ENCODE data around the gene PAPOLG.

The PAPOLG gene

DNA sequence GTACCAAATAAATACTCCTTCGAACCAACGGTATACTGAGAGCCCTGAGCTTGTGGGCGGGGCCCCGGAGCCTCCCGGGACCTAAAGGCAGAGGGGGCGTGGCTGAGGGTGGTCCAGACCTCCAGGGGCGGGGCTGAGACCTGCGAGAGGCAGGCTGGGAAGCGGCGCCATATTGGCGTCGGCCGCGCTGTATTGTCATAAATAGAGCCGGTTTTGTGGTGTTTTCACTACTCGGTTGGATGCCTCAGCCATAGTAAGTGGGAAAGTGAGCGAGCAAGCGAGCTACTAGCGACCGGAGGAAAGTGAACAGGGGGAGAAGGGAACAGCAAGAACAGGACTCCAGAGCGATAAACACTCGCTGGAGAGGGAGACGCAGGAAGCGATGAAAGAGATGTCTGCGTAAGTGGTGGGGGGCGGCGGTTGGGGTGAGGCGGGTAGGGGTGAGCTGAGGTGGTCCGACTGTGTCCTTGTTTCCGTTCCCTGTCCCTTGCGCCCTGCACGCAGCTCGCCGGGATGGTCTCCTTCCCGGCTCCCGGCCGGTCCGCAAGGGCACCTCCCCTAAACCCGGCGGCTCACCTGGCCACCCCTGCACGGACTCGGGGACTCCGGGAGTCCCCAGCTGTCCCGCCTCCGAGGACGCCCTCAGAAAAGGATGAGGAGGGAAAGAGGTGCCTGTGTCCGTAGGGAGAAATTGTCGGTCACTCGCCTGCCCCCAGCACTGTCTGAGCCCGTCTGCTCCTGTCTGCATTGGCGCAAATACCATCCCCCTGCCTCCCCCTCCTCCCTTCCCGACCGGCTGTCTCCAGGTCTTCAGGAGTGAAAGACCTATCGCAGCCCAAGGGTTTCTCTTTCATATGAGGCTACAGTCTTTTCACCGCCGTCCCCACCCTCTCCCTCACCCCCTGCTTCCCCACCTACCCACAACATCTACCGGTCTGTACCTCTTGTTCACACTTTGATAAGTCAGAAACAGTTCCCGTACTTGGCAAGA, at the start of gene PAPOLG:
Gene PAPOLG (plus strand): TSS at position 172 of the 991 bp plus-strand sequence. CDS start 211 bp downstream, at position 383.
- DNase-seq (ENCODE audit: low spot score): peak; percentile 98

DNA sequence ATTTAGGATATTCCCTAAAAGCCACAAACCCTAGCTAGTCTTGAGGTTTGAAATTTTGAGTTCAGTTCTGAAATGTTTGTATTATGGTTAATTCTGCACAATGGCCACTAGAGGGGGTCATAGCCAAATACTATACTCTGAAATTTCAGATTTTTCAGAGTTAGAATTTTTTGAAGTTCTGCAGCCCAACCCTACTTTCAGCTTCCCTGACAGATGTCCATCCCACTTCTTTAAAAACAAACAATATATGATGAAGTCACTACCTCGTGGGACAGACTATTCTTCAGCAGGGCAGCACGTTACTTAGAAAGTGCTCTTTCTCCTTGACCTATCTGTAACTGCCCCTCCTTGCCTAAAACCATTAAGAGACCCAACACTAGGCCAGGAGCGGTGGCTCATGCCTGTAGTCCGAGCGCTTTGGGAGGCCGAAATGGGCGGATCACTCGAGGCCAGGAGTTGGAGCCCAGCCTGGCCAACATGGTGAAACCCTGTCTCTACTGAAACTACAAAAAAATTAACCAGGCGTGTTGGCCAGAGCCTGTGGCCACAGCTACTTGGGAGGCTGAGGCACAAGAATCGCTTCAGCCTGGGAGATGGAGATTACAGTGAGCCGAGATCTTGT, 48.2 kb upstream of the PAPOLG start:
- peak; percentile 58 for DNase-seq (ENCODE audit: low spot score)

DNA sequence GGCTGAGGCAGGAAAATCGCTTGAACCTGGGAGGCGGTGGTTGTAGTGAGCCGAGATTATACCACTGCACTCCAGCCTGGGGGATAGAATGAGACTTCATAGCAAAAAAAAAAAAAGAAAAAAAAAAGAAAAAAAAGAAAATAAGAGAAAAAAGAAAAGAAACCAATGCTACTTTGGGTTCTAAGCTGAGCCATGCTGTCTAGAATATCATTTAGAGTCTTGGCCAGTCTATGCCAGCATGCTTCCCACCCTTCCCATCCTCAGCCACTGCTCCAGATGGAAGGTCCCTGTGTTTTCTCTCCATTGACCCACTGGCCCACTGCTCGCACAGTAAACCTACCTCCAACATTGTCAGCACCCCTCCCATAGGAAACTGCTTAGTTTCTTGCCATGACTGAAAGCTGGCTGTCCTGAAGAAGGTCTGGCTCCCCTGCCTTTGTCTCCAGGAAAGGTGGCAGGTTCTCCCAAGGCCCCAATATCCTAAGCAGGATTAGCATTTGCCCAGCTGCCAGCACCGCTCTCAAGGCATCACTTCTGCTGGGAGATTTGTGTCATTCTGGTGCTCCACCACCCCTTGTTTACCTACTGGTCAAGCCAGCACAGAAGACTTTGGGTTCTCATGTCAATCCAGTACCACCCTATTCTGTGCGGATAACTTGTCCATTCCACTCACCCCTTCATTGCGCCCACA, 47.3 kb upstream of the PAPOLG start:
- no peak for DNase-seq (ENCODE audit: low spot score)

DNA sequence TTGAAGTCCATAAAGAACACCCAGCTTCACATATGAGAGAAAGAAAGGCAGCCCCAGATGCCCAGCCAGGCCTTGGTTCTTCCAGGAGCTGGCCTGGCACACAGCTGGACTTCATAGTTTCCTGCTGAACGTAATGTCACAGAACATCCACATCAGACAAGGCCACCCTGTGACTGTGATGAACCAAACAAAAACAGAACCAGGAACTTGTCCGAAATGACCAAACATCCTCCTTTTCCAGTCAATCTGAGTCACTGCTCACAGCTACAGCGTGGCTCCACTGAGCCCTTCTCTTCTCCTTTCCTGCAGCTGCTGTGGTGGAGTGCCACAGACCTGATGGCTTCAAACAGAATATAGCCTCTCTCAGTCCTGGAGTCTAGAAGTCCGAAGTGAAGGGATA, 45.4 kb upstream of the PAPOLG start:
- no peak for DNase-seq (ENCODE audit: low spot score)

DNA sequence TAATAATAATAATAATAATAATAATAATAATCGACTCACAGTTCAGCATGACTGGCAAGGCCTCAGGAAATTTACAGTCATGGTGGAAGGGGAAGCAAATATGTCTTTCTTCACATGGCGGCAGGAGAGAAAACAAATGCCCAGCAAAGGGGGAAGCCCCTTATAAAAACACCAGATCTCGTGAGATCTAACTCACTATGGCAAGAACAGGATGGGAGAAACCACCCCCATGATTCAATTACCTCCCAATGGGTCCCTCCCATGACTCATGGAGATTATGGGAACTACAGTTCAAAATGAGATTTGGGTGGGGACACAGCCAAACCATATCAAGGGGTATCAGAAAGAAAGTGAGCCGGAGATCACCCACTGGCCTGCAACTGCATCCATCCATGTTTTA, 40.5 kb upstream of the PAPOLG start:
- no peak for DNase-seq (ENCODE audit: low spot score)

DNA sequence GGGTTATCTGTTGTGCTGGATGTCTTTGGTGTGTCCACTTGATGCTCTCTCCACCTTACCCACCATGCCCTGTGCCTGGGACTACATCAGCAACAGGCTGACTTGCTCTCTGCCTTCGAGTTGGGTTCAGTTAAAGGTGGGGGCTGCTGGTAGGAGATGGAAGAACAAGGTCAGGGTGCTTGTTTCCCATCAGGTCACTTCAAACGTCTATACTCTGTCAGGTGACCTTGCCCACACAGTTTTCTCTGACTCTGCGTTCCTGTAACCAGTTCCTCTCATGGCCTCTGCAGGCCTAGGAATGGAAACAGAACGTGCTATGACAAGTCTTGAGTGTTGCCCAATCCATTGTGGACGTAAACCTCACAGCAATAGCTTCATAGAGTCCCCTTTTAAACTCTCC, 38.4 kb upstream of the PAPOLG start:
- no peak for DNase-seq (ENCODE audit: low spot score)

DNA sequence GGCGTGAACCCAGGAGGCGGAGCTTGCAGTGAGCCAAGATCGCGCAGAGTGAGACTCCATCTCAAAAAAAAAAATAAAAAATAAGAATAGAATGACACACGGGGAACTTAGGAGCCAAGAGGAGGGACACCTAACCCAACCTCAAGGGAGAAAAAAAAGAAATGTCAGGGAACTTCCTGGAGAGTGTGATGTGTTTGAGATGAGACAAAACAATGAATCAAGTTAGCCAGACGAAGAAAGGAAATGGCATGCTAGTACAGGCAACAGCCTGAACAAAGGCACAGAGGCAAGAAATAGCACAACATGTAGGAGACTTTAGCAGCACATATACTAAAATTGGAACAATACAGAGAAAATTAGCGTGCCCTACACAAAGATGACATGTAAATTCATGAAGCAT, 36.7 kb upstream of the PAPOLG start:
- no peak for DNase-seq (ENCODE audit: low spot score)

DNA sequence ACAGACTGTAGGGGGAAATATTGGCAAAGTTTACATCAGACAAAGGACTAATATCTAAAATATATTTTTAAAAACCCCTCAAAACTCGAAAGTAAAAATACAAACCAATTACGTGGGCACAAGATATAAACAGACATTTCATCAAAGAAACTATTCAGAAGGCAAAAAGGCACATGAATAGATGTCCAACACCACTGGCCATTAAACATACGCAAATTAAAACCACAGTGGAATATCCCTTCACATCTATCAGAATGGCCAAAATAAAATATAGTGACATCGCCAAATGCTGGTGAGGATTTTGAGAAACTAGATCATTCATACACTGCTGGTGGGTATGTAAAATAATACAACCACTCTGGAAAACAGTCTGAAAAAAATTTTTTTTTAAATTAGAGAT, 30.6 kb upstream of the PAPOLG start:
- DNase-seq (ENCODE audit: low spot score): no peak

DNA sequence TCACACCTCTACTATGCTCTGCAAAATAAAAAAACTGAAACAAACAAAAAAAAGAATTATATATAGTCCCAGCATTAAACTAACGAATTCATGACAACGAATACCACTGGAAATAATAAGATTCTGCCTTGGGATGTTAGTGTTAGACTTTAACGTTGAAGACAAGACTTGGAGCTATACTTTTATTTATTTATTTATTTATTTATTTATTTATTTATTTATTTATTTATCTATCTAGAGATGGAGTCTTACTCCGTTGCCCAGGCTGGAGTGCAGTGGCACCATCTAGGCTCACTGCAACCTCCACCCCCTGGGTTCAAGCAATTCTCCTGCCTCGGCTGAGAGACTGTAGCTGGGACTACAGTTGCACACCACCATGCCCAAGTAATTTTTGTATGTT, 27.2 kb upstream of the PAPOLG start:
- no peak for DNase-seq (ENCODE audit: low spot score)

DNA sequence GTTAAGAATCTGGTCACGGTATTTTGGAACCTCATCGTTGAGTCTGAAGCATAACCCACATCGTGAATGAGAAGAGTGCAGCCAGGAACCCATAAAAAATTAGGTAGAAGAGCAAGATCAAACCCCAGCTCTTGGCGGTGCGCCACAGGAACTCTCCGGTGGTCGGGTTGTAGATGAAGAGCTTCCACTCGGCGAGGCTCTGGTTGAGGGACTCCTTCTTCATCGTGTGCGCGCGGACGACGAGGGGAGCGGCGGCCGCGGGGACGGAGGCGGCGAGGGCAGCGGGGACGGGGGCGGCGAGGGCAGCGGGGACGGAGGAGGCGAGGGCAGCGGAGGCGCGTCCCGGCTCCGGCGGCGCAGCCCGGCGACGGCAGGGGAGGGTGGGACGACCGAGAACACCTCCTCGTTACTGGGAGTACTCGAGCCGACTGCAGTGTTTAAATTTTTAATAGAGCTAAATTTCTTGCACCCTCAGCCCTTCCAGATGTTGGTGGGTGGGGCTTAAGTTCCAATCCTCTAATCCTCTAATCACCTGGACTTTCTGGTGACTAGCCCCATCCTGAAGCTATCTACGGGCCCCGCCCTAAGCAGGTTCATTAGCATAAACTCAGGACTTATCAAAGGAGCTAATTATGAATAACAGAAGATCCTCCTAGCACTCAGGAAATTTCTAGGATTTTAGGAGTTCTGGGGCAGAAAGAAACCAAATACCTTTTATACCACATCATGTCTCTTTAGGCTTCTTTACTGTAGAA, 20.4 kb upstream of the PAPOLG start:
- DNase-seq (ENCODE audit: low spot score): peak; percentile 72

DNA sequence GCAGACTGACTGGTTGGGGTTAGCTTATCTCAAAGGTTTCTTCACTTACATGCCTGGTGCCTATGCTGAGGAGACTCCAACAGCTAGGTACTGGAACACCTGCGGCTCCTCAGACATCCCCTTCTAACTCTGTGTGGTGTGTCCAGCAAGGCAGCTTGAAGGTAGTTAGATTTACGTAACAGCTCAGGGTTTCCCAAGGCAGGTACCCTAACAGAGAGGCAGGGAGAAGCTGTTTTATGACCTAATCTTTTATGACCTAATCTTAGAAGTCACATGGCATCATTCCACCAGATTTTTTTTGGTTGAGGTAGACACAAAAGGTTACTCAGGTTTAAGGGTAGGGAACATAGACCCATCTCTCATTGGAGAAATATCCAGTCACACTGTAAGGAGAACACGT, 17.4 kb upstream of the PAPOLG start:
- DNase-seq (ENCODE audit: low spot score): no peak

DNA sequence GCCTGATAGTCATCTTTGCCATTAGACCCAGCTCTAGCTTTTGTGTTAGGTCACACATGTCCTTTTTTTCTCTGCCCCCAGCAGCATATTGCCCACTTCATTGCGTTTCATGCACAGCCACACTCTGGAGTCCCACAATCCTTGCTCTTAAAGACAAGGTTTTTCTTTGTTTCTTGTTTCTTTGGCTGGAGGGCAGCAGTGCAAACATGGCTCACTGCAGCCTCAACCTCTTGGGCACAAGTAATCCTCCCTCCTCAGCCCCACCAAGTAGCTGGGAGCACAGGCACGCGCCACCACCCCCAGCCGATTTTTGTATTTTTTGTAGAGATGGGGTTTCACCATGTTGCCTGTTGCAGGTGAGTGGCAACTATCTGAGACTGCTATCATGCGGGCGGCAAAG, 16.9 kb upstream of the PAPOLG start:
- DNase-seq (ENCODE audit: low spot score): no peak

DNA sequence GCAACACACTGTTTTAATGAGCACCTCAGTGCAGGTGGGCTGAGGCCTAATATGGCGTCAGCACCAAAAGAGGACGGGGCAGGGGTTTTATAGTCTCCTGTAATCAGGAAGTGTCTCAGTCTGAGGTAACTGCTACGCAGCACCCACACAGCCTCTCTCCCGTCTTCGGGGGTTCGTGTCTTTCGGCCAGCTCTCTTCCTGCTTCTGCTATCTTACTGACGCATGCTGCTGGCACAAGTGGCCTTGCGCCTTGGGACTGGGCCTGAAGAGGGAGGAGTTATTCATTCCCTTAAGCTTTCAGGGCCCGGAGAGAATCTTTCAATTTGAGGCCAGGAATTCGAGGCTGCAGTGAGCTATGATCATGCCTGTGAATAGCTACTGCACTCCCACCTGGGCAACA, 14.5 kb upstream of the PAPOLG start:
- DNase-seq (ENCODE audit: low spot score): no peak

DNA sequence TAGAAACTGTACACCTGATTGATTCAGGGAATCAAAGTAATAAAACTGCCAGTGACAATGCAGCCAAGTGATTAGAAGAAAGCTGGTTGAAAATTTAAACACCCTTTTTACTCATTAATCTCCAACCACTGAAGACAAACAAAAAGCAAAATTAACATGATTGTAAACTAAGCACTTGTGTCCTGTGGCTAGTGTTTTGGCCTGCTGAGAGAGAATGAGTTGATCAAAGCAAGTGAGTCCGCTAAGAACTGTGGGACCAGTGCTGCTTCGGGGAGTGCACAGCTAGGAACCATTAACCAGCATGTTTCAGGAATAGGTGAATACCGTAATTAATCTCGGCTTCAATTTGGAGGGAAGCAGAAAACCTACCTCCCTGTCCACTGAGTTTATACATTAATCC, 13.6 kb upstream of the PAPOLG start:
- DNase-seq (ENCODE audit: low spot score): peak; percentile 30

DNA sequence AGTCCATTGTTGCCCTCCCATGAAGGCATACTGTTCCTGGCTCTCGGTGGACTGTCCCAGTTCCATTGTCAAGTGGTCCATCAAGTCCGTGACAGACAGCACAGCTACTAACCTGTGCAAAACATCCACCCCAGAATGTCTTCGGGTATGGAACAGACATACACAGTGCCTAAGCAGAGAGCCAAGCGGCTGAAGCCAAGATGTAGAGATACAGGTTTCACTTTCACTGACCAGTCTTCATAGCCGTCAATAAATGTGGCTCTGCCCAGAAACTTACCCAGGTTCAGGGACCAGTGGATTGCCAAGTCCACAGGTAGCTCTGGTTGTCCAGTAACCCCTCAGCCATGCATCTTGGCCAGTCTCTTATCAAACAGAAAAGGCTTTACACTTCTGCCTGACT, 10.7 kb upstream of the PAPOLG start:
- DNase-seq (ENCODE audit: low spot score): no peak

DNA sequence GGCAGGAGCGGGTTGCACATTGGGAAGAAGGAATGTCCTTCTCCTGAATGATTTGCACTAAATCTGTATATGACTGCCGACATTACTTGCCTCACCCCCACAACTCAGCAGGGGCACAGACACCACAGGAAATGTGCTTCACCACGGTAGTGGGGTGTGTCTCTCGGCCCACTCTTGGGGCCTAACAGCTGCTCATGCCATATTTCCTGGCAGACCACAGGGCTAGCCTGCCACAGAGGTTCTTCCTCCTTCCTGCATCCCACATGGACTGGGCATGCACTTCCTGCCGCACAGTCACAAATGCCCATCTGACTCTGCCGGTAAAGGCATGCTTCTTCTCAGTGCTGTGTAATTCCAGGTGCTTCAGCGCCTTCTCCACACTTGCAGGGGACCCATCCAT, 10.3 kb upstream of the PAPOLG start:
- no peak for DNase-seq (ENCODE audit: low spot score)

DNA sequence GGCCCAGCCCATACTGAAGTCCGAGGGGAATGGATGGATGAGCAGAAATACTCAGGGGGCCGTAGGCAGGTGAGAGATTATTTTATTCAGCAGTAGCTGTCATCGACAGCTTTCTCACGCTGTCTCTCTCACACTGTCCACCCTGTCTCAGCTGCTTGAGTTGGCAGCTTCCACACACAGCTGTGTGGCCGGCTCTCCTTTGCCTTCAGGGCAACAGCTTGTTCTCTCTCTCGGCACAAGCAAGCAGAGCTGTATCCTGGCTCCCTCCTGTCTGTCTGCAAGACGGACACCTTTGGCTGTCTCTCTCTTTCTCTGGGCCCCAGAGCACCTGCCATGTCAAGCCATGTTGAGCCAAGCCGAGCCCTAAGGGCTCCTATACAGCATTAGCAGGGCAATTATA, 9.8 kb upstream of the PAPOLG start:
- no peak for DNase-seq (ENCODE audit: low spot score)

DNA sequence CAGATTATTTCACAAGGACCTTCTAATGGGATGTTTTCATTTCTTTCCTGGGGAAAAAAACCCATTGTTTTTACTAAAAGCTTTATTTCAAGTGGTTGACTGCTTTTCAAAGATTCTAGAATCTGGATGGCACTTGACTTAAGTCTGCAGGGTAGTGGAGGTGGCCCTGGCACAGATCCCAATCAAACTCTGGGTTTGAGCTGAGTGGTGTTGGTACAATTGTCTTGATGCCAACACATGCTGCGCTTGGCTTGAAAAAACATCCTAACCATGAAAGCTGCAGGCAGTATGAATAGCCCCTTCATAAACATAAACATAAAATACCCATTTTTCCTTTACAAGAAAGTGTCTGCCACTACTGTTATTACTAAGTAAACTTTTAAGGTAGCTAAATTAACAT, 3.6 kb downstream of the PAPOLG start:
- DNase-seq (ENCODE audit: low spot score): no peak

DNA sequence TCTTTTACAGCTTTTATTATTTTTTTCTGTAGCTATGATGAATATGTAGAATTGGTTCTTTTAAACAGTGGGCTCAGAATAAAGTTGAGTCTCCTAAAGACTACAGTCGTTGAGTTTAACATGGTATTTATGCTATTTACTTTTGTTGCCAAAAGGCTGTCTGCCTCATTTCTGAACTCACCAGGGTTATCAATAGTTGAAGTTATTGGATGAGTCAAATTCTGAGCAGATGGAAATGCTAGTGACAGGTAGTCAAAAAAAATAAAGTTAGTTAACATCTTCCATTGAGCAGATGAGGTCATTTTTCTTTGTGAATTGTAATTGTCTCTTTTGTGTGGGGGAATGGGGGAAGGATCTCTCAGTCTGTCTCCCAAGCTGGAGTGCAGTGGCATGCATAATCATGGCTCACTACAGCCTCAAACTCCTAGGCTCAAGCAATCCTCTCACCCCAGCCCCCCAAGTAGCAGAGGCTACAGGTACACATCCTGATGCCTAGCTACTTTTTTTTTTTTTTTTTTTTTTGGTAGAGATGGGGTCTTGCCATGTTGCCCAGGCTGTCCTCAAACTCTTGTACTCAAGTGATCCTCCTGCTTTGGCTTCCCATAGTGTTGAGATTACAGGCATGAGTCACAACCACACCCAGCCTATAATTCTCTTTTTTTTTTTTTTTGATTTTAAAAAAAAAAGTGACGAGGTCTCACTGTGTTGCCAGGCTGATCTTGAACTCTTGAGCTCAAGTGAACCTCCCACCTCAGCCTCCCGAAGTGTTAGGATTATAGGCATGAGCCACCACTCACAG, 8.9 kb downstream of the PAPOLG start:
- DNase-seq (ENCODE audit: low spot score): no peak

DNA sequence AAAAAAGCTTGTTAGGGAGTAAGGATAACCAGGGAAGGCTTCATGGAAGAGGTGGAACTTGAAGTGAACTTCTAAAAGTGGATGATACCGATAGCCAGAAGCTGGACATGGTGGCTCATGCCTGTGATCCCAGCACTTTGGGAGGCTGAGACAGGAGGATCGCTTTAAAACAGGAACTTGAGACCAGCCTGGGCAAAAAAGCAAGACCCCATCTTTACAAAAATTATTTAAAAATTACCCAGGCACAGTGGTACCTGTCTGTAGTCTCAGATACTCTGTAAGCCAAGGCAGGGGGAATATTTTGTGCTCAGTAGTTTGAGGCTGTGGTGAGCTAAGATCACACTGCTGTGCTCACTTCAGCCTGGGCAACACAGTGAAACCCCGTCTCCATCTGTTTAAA, 10.2 kb downstream of the PAPOLG start:
- DNase-seq (ENCODE audit: low spot score): no peak

DNA sequence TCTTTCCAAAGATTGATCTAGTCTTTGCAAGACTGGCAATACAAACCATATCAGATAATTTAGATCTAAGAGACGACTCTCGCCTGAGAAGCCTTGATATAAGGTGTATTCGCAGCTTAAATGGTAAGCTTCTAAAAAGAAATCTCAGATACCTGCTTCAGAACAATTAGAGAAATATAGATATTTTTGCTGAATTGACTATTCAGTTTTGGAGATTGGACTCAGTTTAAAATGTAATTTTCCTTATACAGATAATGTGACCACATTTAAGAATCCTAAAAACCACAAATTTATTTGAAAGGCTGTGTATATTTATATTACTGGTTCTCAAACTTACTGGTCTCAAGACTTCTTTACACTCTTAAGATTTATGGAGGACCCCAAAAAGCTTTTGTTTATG, 15.4 kb downstream of the PAPOLG start:
- DNase-seq (ENCODE audit: low spot score): no peak

All from iPS-NIHi11 (cell line).